ENCODE results near the gene C6orf120. TPM values are rescaled to one million over a fixed set of nuclear protein-coding genes. Genes with fewer than 3 reads are reported as not detected.

C6orf120 gene
- total and polyA plus RNA-seq, 2 of the 13 experiments (the other 11 are each of a cell fraction or from before 2014, with no cell fraction given), result 21.7 to 29.9 TPM

GRCh38 chr6:169677096-169677495, 24.8 kb upstream of the C6orf120 start (continued):
- TF ChIP-seq, protein P1, sequence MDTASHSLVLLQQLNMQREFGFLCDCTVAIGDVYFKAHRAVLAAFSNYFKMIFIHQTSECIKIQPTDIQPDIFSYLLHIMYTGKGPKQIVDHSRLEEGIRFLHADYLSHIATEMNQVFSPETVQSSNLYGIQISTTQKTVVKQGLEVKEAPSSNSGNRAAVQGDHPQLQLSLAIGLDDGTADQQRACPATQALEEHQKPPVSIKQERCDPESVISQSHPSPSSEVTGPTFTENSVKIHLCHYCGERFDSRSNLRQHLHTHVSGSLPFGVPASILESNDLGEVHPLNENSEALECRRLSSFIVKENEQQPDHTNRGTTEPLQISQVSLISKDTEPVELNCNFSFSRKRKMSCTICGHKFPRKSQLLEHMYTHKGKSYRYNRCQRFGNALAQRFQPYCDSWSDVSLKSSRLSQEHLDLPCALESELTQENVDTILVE (CRISPR knock-in tag; IDR thresholded peaks at IDR 0.05), result no peak
- TF ChIP-seq ZNF20 (CRISPR knock-in tag; IDR thresholded peaks at IDR 0.05), result no peak
- TF ChIP-seq CEBPZ (IDR thresholded peaks at IDR 0.05; ENCODE audit: low read length), result no peak
- TF ChIP-seq TFAP4 (IDR thresholded peaks at IDR 0.05; ENCODE audit: borderline replicate concordance, low read depth), result no peak
- no peak for TF ChIP-seq ZNF282 (IDR thresholded peaks at IDR 0.05; ENCODE audit: partially characterized antibody)
- TF ChIP-seq SP4 (CRISPR knock-in tag; IDR thresholded peaks at IDR 0.05), result no peak

DNA sequence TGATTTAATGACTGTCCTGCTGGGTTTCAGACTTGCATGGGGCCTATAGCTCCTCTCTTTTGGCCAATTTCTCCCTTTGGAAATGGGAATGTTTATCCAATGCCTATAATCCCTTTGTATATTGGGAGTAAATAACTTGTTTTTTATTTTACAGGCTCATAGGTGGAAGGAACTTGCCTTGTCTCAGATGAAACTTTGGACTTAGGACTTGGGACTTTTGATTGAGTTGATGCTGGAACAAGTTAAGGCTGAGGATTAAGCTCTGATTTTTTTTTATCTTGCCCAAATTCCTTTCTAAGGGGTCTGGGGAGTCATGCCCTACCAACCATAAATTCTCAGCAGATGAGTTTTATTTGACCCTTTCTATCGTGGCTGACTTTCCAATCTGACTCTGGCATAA, 23.6 kb upstream of the C6orf120 start:
- Histone ChIP-seq H3K36me3 (replicated peaks in 1 of 2; ENCODE audit: control insufficient read depth in 1 of 2, insufficient read depth in 2 of 2, low read length in 2 of 2) (peaks cover 14 to 36% of the 10 kb centered on the region in 2 experiments), H3K27ac (ENCODE audit: extremely low read length, insufficient read depth, low read length) (no peak overlapping the region), H3K9me3 (ENCODE audit: low read length) (no peaks in the 10 kb centered on the region), H3K9ac (ENCODE audit: insufficient read depth, low read depth, low read length) (no peak overlapping the region), H2AFZ (ENCODE audit: low read length) (no peak overlapping the region), H3K4me2 (ENCODE audit: low read depth, low read length) (no peak overlapping the region), H3K79me2 (ENCODE audit: insufficient read depth, low read length) (no peaks in the 10 kb centered on the region), H4K20me1 (ENCODE audit: insufficient read depth, low read length) (no peaks in the 10 kb centered on the region; the same call in 1 of the 2 replicates), H3K4me3 (replicated peaks in 1 of 3; ENCODE audit: insufficient read depth in 1 of 3, low read depth in 2 of 3, low read length in 3 of 3) (no peak overlapping the region), H3K27me3 (ENCODE audit: control insufficient read depth in 1 of 2, insufficient read depth in 2 of 2, low read length in 2 of 2) (no peaks in the 10 kb centered on the region), H3K4me1 (ENCODE audit: insufficient read depth, low read length) (peaks cover 16% of the 10 kb centered on the region; the same call in 1 of the 2 replicates)
- in situ Hi-C loops (cut with HindIII; ENCODE audit: extremely low pct_ligation_motif_present, low pct_unique_long_range_greater_than_20kb) (loop anchor here (25.0 kb wide), 1 partner anchor 716 kb away; no protein-coding TSS in a partner anchor), intact Hi-C loops (cut with micrococcal nuclease; ENCODE audit: unreplicated experiment) (no loop called here)
- CTCF ChIA-PET (ENCODE audit: low intra/inter-chr PET ratio, low total read pairs), result no interaction called here
- FAIRE-seq (no peak), DNase-seq (ENCODE audit: low spot score) (no peak), ATAC-seq (no peak)
- POLR2A ChIA-PET, result no interaction called here
- WGBS (ENCODE audit: low lambda C conversion rate), result 96% methylated on average over 1 of the region's 1 CpG
- no peak for TF ChIP-seq EHMT2 (IDR thresholded peaks at IDR 0.05; ENCODE audit: borderline replicate concordance, low read depth, low read length)
- BruUV-seq (replicated peaks), result no TSS peak
